ENCODE results near the gene PIP5K1B.
"Not testable (repeated sequence)": the region's sequence is repeated elsewhere in the genome, so short reads cannot be mapped to it uniquely, and the experiment has no call there.

The PIP5K1B gene

GRCh38 chr9:68986949-68987348, 281.9 kb downstream of the PIP5K1B start:
- DNase-seq (ENCODE audit: low read depth) = not testable (repeated sequence)

GRCh38 chr9:68991457-68991856, 286.4 kb downstream of the PIP5K1B start:
- DNase-seq (ENCODE audit: low read depth) = no peak

- DNase-seq (ENCODE audit: low read depth) = no peak
Measured at GRCh38 chr9:68995776-68996175, 290.7 kb downstream of the PIP5K1B start.

GRCh38 chr9:68996462-68996861, 291.4 kb downstream of the PIP5K1B start:
- no peak for DNase-seq (ENCODE audit: low read depth)

- DNase-seq (ENCODE audit: low read depth) = no peak
Measured at GRCh38 chr9:68997666-68998065, 292.6 kb downstream of the PIP5K1B start.

- no peak for DNase-seq (ENCODE audit: low read depth)
Measured at GRCh38 chr9:68998385-68998784, 293.3 kb downstream of the PIP5K1B start.

GRCh38 chr9:68998812-68999211, 293.8 kb downstream of the PIP5K1B start:
- DNase-seq (ENCODE audit: low read depth) = no peak

- peak; percentile 36 for DNase-seq (ENCODE audit: low read depth)
Measured at GRCh38 chr9:68999393-69000105, 294.5 kb downstream of the PIP5K1B start.

GRCh38 chr9:69001921-69002320, 296.9 kb downstream of the PIP5K1B start:
- no peak for DNase-seq (ENCODE audit: low read depth)

GRCh38 chr9:69003051-69003450, 298.0 kb downstream of the PIP5K1B start:
- DNase-seq (ENCODE audit: low read depth) = no peak

GRCh38 chr9:69004836-69005235, 299.8 kb downstream of the PIP5K1B start:
- DNase-seq (ENCODE audit: low read depth) = no peak

- DNase-seq (ENCODE audit: low read depth) = no peak
Measured at GRCh38 chr9:69009708-69010107, 304.7 kb downstream of the PIP5K1B start.

GRCh38 chr9:69012696-69013381, 307.8 kb downstream of the PIP5K1B start:
- no peak for DNase-seq (ENCODE audit: low read depth)

- no peak for DNase-seq (ENCODE audit: low read depth)
Measured at GRCh38 chr9:69013382-69013727, 308.3 kb downstream of the PIP5K1B start.

GRCh38 chr9:69014013-69014412, 309.0 kb downstream of the PIP5K1B start, which contains the start of gene PRKACG:
Gene PRKACG (minus strand): TSS chr9:69014113. CDS start chr9:69014092, 21 bp downstream.
- DNase-seq (ENCODE audit: low read depth) = no peak

- no peak for DNase-seq (ENCODE audit: low read depth)
Measured at GRCh38 chr9:69016191-69017096, 311.4 kb downstream of the PIP5K1B start.

GRCh38 chr9:69018737-69019136, 313.7 kb downstream of the PIP5K1B start:
- no peak for DNase-seq (ENCODE audit: low read depth)

- DNase-seq (ENCODE audit: low read depth) = no peak
Measured at GRCh38 chr9:69019808-69020207, 314.8 kb downstream of the PIP5K1B start.

GRCh38 chr9:69020301-69021145, 315.5 kb downstream of the PIP5K1B start:
- no peak for DNase-seq (ENCODE audit: low read depth)

GRCh38 chr9:69023650-69024049, 318.6 kb downstream of the PIP5K1B start:
- DNase-seq (ENCODE audit: low read depth) = no peak

- DNase-seq (ENCODE audit: low read depth) = peak; percentile 16
Measured at GRCh38 chr9:69027355-69028097, 322.5 kb downstream of the PIP5K1B start.

Data from activated T-cell treated with anti-CD3 and anti-CD28 coated beads for 48 hours (primary cell).